GM21423 (cell line): Measurements from ENCODE around the gene SCN3A.

ENCODE experiments used
- ATAC-seq: cut with Tn5 transposase; IDR thresholded peaks from one replicate; pipeline ENCODE4 v1.9.1; 2021; ENCODE audit warnings: mild to moderate bottlenecking, moderate library complexity; ENCODE audit not compliant: unreplicated experiment

The SCN3A gene

GRCh38 chr2:165113414-165113813 is 90.4 kb downstream of the SCN3A start:
- ATAC-seq, result no peak

- ATAC-seq, result no peak
Observed at GRCh38 chr2:165112789-165113188, 91.1 kb downstream of the SCN3A start.

GRCh38 chr2:165112133-165112573 is 91.7 kb downstream of the SCN3A start:
- ATAC-seq, result no peak

GRCh38 chr2:165110394-165110793 is 93.5 kb downstream of the SCN3A start:
- ATAC-seq, result no peak

GRCh38 chr2:165109915-165110314 is 93.9 kb downstream of the SCN3A start:
- no peak for ATAC-seq

- no peak for ATAC-seq
Observed at GRCh38 chr2:165105926-165106325, 97.9 kb downstream of the SCN3A start.

- no peak for ATAC-seq
Observed at GRCh38 chr2:165087933-165088901, 115.6 kb downstream of the SCN3A start.

- no peak for ATAC-seq
Observed at GRCh38 chr2:165086337-165086736, 117.5 kb downstream of the SCN3A start.

GRCh38 chr2:165083326-165083725 is 120.5 kb downstream of the SCN3A start:
- ATAC-seq, result no peak

- ATAC-seq, result no peak
Observed at GRCh38 chr2:165082479-165082878, 121.4 kb downstream of the SCN3A start.

- ATAC-seq, result no peak
Observed at GRCh38 chr2:165081276-165081675, 122.6 kb downstream of the SCN3A start.

- no peak for ATAC-seq
Observed at GRCh38 chr2:165079432-165079831, 124.4 kb downstream of the SCN3A start.

GRCh38 chr2:165078913-165079312 is 124.9 kb downstream of the SCN3A start:
- ATAC-seq, result no peak

- ATAC-seq, result no peak
Observed at GRCh38 chr2:165074884-165075283, 129.0 kb downstream of the SCN3A start.

GRCh38 chr2:165074323-165074722 is 129.5 kb downstream of the SCN3A start:
- ATAC-seq, result no peak

GRCh38 chr2:165070076-165070475 is 133.8 kb downstream of the SCN3A start:
- no peak for ATAC-seq

- ATAC-seq, result no peak
Observed at GRCh38 chr2:165069151-165069550, 134.7 kb downstream of the SCN3A start.

GRCh38 chr2:165068487-165068757 is 135.4 kb downstream of the SCN3A start:
- no peak for ATAC-seq

GRCh38 chr2:165067643-165068486 is 136.0 kb downstream of the SCN3A start:
- ATAC-seq, result no peak

GRCh38 chr2:165064743-165065142 is 139.1 kb downstream of the SCN3A start:
- ATAC-seq, result no peak

GRCh38 chr2:165060411-165060810 is 143.4 kb downstream of the SCN3A start:
- ATAC-seq, result no peak
